Kidney epithelial cell (primary cell): ENCODE results near the gene PRCP. TPM values are rescaled to one million over a fixed set of nuclear protein-coding genes. Genes with fewer than 3 reads are reported as not detected.

Experiments used
- DNase-seq: peaks from one replicate; pipeline ENCODE4 v3.0.0-alpha.2; 2010; ENCODE audit warnings: low read depth
- H3K27me3 ChIP-seq: 2 replicates; pipeline ENCODE4 v1.6.0; 2011; ENCODE audit warnings: low read length; ENCODE audit not compliant: control insufficient read depth, insufficient read depth
- H3K36me3 ChIP-seq: 2 replicates; pipeline ENCODE4 v1.5.1; 2011; ENCODE audit warnings: low read length; ENCODE audit not compliant: control insufficient read depth, insufficient read depth
- H3K4me3 ChIP-seq: 2 replicates; pipeline ENCODE4 v1.5.1; 2011; ENCODE audit warnings: low read depth, mild to moderate bottlenecking, control low read depth, low read length
- CTCF ChIP-seq: IDR thresholded peaks from 2 replicates; pipeline ENCODE4 v1.5.1; 2011; ENCODE audit warnings: mild to moderate bottlenecking, moderate library complexity, low read length, control low read depth, inconsistent platforms; ENCODE audit not compliant: insufficient read depth, poor library complexity, severe bottlenecking
- total RNA-seq: library from RNA; depleted of rRNA; stranded (reverse); fragments of >200 nt; gene quantifications from 2 replicates; pipeline ENCODE4 v1.2.3, GENCODE V29; 2015

Gene PRCP
- total RNA-seq, 1 donor from 2014 or later: 23.7 TPM

- H3K4me3 ChIP-seq: no peak overlapping the region
- no peak for DNase-seq
- no peaks in the 10 kb centered on the region for H3K36me3 ChIP-seq
- TF ChIP-seq CTCF: no peak
- H3K27me3 ChIP-seq: no peaks in the 10 kb centered on the region
These were observed 46.0 kb downstream of the PRCP start for GRCh38 chr11:82854242-82854641.

- no peak overlapping the region for H3K4me3 ChIP-seq
- H3K27me3 ChIP-seq: no peaks in the 10 kb centered on the region
- no peaks in the 10 kb centered on the region for H3K36me3 ChIP-seq
- no peak for TF ChIP-seq CTCF
- DNase-seq: no peak
These were observed 51.4 kb downstream of the PRCP start for GRCh38 chr11:82848829-82849228.

DNA sequence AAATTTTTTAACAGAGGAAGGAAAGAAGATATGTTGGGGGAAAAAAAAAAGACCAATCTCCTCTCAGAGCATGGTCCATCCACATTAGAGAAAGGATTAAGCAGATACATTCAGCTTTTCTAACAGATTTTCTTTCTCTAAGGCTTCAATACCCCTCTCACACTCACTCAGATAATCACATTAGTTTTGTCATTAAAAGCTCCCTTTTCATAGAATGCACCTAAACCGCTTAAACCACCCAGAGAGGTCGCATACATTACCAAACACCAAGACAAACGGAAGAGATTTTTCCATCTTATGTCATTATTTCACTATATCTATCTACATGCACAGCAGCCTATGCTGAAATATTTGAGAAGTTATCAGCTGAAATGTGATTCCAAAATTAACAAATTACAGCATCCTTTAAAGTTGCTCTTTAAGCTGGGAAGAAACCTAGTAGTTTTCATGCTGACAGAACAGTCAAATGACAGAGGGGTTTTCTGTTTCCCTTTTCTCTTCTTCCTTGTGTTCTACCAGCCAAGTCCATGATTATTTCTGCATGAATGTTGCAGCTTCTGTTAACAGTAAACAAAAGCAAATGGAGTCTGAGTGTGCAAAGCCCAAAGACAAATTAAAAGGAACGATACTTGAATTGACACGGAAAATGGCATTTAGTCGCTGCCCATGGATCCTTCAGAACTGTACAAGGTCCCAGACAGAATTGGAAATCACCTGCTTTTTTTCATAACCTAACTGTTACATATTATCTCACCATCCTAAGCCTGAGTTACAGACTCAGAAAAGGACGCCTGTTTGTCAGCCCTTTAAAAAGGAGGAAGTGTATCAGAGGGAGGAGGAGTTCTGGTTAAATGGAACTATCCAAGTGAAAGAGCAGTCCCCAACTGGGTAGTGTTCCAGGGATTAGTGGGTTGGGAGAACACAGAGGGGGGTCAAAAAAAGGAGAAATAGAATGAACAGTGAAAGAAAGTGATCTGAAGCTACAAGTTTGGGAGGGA is 54.6 kb downstream of the PRCP start:
- no peak for DNase-seq
- Histone ChIP-seq H3K27me3 (no peaks in the 10 kb centered on the region), H3K4me3 (no peak overlapping the region), H3K36me3 (no peaks in the 10 kb centered on the region)
- TF ChIP-seq CTCF: no peak

DNA sequence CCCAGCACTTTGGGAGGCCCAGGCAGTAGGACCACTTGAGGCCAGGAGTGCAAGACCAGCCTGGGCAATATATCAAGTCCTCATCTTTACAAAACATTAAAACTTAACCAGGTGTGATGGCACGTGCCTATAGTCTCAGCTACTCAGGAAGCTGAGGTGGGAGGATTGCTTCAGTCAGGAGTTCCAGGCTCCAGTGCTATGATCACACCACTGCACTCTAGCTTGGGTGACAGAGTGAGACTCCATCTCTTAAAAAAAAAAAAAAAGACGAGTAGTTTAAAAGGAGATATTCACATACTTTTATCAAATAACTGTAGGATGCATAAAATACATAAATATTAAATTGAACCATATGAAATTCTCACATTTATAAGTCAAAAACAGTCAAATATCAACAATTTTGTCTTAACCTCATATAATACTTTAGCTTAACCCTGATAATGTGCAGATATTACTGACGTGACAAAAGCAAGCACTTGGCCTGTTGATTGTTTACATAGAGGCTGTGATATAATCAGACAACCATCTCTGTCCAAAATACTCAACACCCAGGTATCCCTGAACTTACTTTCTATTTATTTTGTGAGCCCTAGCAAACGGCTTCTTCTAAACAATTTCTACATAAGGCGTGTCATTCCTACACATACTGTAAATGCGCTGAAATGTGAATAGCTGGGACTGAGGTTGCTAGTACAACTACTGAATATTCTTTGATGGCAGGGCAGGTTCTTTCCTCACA is 57.0 kb downstream of the PRCP start:
- no peaks in the 10 kb centered on the region for H3K27me3 ChIP-seq
- TF ChIP-seq CTCF: no peak
- H3K4me3 ChIP-seq: no peak overlapping the region
- no peak for DNase-seq
- H3K36me3 ChIP-seq: no peaks in the 10 kb centered on the region

- no peak for DNase-seq
- no peak overlapping the region for H3K4me3 ChIP-seq
- no peak for TF ChIP-seq CTCF
These were observed 58.2 kb downstream of the PRCP start for GRCh38 chr11:82842019-82842418.

More at GRCh38 chr11:82842019-82842418, 58.2 kb downstream of the PRCP start:
- H3K27me3 ChIP-seq: no peaks in the 10 kb centered on the region
- H3K36me3 ChIP-seq: no peaks in the 10 kb centered on the region
